A549 (cell line): ENCODE results near the gene LEUTX.

ENCODE experiments used
- CHD2 ChIP-seq: fragments of 150-350 bp; IDR thresholded peaks from 2 replicates; pipeline ENCODE4 v1.6.1; 2014; ENCODE audit warnings: low read length; ENCODE audit not compliant: partially characterized antibody
- ESRRA ChIP-seq: fragments of 150-350 bp; IDR thresholded peaks from 2 replicates; pipeline ENCODE4 v1.6.1; 2014; ENCODE audit warnings: mild to moderate bottlenecking, low read length, borderline replicate concordance
- MAZ ChIP-seq: fragments of 150-350 bp; IDR thresholded peaks from 2 replicates; pipeline ENCODE4 v1.6.1; 2014; ENCODE audit warnings: antibody characterized with exemption, low read depth, low read length, borderline replicate concordance
- MYC ChIP-seq: IDR thresholded peaks from 2 replicates; pipeline ENCODE4 v1.6.1; 2012; ENCODE audit warnings: mild to moderate bottlenecking, inconsistent platforms, low read length, improper control_type of control experiment, borderline replicate concordance
- NPAS2 ChIP-seq: fragments of 250-450 bp; sonication (Bioruptor Pico); IDR thresholded peaks from 2 replicates; pipeline ENCODE4 v1.8.0; 2022; ENCODE audit warnings: mild to moderate bottlenecking, moderate library complexity, borderline replicate concordance
- POLR2A ChIP-seq: IDR thresholded peaks from 2 replicates; pipeline ENCODE4 v1.6.1; 2012; ENCODE audit warnings: mild to moderate bottlenecking, low read length
- POLR2AphosphoS2 ChIP-seq: conservative IDR thresholded peaks from 2 replicates; pipeline ENCODE4 v1.6.1; 2012; ENCODE audit warnings: low read length, improper control_type of control experiment, inconsistent platforms
- ZSCAN20 ChIP-seq: fragments of 250-450 bp; sonication (Bioruptor Pico); IDR thresholded peaks from 2 replicates; pipeline ENCODE4 v1.8.0; 2022; ENCODE audit warnings: mild to moderate bottlenecking, moderate library complexity
- TF ChIP-seq, protein P1 (sequence below): IDR thresholded peaks from 2 replicates; pipeline ENCODE4 v1.6.1; 2012
- TF ChIP-seq, protein P2 (sequence below): fragments of >200 bp; sonication (Bioruptor Twin); formaldehyde crosslinking; IDR thresholded peaks from 3 replicates; pipeline ENCODE4 v1.5.1; 2016
- TF ChIP-seq, protein P3 (sequence below): fragments of 150-350 bp; IDR thresholded peaks from 2 replicates; pipeline ENCODE4 v1.6.1; 2014; ENCODE audit warnings: low read depth, mild to moderate bottlenecking, low read length

DNA sequence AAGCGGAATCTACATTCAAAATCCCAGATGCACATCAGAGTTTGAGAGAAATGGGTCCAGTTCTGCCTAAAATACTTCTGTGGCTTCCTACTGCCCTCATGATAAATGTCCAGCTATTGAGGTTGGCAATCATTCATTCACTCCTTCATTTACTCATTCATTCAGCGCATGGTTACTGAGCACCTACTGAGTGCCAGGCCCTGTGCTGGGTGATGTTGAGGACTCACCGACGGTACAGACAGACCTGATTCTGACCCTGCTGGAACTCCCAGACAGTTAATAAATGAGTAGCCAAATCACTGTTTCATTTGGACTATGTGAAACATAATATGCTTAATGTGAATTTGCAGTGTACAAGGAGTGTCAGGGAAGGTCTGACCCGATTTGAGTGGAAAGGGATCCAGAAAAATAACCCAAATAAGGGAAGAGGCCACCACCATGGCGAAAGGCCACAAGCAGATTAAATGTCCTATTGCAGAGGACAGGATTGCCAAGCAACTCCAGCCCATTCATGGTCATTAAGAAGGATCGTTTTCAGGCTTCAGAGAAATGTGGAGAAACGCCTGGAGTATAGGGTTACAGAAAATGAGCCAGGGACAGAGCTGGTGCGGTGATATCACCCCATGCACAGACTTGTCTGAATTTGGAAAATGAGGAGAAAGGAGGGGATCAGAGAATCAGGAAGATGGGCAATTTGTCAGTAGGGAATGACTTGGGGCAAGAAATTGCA, 34.8 kb downstream of the LEUTX start:
- TF ChIP-seq, protein P1, sequence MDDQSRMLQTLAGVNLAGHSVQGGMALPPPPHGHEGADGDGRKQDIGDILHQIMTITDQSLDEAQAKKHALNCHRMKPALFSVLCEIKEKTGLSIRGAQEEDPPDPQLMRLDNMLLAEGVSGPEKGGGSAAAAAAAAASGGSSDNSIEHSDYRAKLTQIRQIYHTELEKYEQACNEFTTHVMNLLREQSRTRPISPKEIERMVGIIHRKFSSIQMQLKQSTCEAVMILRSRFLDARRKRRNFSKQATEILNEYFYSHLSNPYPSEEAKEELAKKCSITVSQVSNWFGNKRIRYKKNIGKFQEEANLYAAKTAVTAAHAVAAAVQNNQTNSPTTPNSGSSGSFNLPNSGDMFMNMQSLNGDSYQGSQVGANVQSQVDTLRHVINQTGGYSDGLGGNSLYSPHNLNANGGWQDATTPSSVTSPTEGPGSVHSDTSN = no peak
- TF ChIP-seq, protein P2, sequence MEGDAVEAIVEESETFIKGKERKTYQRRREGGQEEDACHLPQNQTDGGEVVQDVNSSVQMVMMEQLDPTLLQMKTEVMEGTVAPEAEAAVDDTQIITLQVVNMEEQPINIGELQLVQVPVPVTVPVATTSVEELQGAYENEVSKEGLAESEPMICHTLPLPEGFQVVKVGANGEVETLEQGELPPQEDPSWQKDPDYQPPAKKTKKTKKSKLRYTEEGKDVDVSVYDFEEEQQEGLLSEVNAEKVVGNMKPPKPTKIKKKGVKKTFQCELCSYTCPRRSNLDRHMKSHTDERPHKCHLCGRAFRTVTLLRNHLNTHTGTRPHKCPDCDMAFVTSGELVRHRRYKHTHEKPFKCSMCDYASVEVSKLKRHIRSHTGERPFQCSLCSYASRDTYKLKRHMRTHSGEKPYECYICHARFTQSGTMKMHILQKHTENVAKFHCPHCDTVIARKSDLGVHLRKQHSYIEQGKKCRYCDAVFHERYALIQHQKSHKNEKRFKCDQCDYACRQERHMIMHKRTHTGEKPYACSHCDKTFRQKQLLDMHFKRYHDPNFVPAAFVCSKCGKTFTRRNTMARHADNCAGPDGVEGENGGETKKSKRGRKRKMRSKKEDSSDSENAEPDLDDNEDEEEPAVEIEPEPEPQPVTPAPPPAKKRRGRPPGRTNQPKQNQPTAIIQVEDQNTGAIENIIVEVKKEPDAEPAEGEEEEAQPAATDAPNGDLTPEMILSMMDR = no peak
- TF ChIP-seq POLR2AphosphoS2 (no peak), CHD2 (no peak), POLR2A (no peak), ESRRA (no peak), MAZ (no peak), MYC (no peak), NPAS2 (CRISPR knock-in tag) (no peak), ZSCAN20 (CRISPR knock-in tag) (no peak)
- TF ChIP-seq, protein P3, sequence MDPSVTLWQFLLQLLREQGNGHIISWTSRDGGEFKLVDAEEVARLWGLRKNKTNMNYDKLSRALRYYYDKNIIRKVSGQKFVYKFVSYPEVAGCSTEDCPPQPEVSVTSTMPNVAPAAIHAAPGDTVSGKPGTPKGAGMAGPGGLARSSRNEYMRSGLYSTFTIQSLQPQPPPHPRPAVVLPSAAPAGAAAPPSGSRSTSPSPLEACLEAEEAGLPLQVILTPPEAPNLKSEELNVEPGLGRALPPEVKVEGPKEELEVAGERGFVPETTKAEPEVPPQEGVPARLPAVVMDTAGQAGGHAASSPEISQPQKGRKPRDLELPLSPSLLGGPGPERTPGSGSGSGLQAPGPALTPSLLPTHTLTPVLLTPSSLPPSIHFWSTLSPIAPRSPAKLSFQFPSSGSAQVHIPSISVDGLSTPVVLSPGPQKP = no peak
